Measurements from ENCODE around the gene C11orf91. TPM values are rescaled to one million over a fixed set of nuclear protein-coding genes. Genes with fewer than 3 reads are reported as not detected.
"Not testable (repeated sequence)": the region's sequence is repeated elsewhere in the genome, so short reads cannot be mapped to it uniquely, and the experiment has no call there.

The C11orf91 gene
- polyA plus RNA-seq, 1 donor from 2014 or later = not detected

GRCh38 chr11:33674035-33674814 lies 26.4 kb downstream of the C11orf91 start:
- H3K4me1 Mint-ChIP-seq = no peaks in the 10 kb centered on the region
- no peaks in the 10 kb centered on the region for H3K36me3 Mint-ChIP-seq
- H3K4me3 Mint-ChIP-seq = no peak overlapping the region
- H3K27ac Mint-ChIP-seq = no peak overlapping the region
- peaks cover 3 to 8% (median 4%) of the 10 kb centered on the region in 3 donors for H3K9me3 Mint-ChIP-seq
- H3K27me3 Mint-ChIP-seq = peaks cover 12% of the 10 kb centered on the region

GRCh38 chr11:33672273-33672672 lies 28.4 kb downstream of the C11orf91 start:
- no peak overlapping the region for H3K4me3 Mint-ChIP-seq
- H3K27ac Mint-ChIP-seq = no peak overlapping the region
- H3K36me3 Mint-ChIP-seq = no peaks in the 10 kb centered on the region
- H3K4me1 Mint-ChIP-seq = no peaks in the 10 kb centered on the region
- peaks cover 7% of the 10 kb centered on the region for H3K27me3 Mint-ChIP-seq
- peaks cover 0 to 2% (median 1%) of the 10 kb centered on the region in 3 donors for H3K9me3 Mint-ChIP-seq

DNA sequence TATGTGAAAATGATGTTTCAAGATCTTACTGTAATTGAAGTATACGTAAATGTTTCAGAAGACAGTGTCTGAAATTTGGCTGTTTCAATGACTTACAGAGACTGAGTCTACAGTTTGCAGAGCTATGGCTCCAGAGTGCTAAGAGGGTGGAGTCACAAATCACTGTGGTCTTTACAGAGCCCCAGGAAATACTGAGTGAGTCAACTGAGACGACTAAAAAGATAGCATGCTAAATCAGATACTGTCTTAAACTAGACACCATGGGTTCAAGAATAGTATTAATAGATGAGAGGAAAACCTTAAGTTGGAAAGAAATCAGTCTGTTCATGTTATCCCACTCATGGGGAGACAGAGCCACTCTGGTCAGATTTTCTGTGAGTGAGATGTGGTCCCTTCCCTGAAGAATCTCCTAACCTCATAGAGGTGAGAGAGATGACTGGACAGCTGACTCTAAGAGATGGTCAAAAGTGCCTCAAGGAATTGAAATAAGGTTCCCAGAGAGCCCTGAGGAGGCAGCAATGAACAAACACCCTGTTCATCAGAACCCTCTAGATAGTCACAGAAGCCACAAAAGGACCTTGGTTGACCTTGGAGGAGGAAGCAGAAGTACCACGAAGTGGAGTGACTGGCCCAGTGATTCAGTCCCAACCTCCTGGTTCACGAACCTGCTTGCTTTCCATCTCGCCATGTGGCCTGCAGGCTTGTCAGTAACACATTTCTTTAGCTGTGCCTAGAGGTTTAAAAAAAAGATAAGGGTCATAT lies 30.2 kb downstream of the C11orf91 start:
- Mint-ChIP-seq H3K27ac (no peak overlapping the region), H3K36me3 (no peaks in the 10 kb centered on the region), H3K4me1 (no peaks in the 10 kb centered on the region), H3K9me3 (no peaks in the 10 kb centered on the region), H3K27me3 (peaks cover 5% of the 10 kb centered on the region), H3K4me3 (no peak overlapping the region)

DNA sequence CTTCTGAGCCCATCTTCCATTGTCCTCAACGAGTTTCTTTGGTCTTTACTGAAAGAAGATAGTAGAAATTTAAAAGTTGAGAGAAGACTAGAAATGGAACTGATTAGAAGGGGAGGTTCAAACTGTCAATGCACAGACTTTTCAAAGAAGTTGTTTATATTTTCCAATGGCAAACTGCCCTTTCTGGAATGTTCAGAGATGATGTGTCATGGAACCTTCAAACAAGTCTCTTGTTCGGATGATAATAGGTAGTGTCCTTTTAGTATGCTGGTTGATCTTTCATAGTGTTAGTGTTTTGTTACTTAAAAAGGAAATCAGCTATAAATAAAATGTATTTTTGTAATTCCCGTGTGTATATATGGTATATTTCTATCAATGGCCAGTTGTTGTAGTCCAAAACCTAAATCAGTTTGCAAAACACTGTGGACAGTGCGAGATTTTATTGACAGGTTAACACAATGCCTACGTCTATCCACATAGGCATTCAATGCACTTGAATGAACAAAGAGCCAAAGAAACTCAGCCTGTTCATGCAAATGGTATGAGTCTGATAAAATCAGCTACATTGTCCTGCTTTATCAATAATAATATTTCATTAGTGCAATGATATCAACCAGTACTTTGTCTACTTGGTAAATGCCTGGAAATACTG lies 30.9 kb downstream of the C11orf91 start:
- H3K27ac Mint-ChIP-seq = no peak overlapping the region

GRCh38 chr11:33668951-33669596 lies 31.6 kb downstream of the C11orf91 start:
- Mint-ChIP-seq H3K4me1 (no peaks in the 10 kb centered on the region), H3K36me3 (no peaks in the 10 kb centered on the region), H3K4me3 (no peak overlapping the region), H3K27me3 (peaks cover 5% of the 10 kb centered on the region), H3K27ac (no peak overlapping the region), H3K9me3 (no peaks in the 10 kb centered on the region)

More for the DNA sequence above, 30.9 kb downstream of the C11orf91 start:
- no peaks in the 10 kb centered on the region for H3K9me3 Mint-ChIP-seq
- no peaks in the 10 kb centered on the region for H3K4me1 Mint-ChIP-seq
- no peaks in the 10 kb centered on the region for H3K36me3 Mint-ChIP-seq
- H3K27me3 Mint-ChIP-seq = peaks cover 5% of the 10 kb centered on the region
- H3K4me3 Mint-ChIP-seq = no peak overlapping the region

GRCh38 chr11:33668468-33668825 lies 32.2 kb downstream of the C11orf91 start:
- Mint-ChIP-seq H3K27me3 (peaks cover 5% of the 10 kb centered on the region), H3K4me3 (no peak overlapping the region), H3K36me3 (no peaks in the 10 kb centered on the region), H3K9me3 (no peaks in the 10 kb centered on the region), H3K4me1 (peaks cover 0 to 2% (median 0%) of the 10 kb centered on the region in 3 donors), H3K27ac (no peak overlapping the region)

DNA sequence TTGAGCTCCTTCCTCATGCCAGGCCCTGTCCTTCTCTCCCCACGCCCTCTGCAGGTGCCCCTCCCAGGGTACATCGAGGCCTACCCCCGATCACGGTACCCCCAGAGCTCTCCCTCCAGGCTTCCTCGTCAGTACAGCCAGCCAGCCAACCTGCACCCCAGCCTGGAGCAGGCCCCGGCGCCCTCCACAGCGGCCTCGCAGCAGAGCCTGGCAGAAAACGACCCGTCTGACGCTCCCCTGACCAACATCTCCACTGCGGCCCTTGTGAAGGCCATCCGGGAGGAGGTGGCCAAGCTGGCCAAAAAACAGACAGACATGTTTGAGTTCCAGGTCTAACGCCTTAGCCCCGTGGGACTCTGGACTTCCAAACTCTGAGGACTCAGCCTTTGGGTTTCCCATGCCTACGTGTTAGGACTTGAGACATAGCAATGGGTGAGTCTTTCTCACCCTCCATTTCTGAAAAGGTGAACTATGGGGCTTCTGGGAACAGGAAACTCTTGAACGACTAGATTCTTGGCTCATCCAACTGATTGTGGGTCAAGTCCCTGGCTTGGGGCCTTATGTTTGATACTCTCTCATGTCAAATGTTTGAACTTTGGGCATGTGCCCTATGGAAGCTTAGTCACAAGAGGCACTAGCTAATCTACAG lies 32.7 kb downstream of the C11orf91 start:
- Mint-ChIP-seq H3K9me3 (no peaks in the 10 kb centered on the region), H3K27me3 (peaks cover 5% of the 10 kb centered on the region), H3K27ac (no peak overlapping the region), H3K4me3 (no peak overlapping the region), H3K36me3 (no peaks in the 10 kb centered on the region), H3K4me1 (peaks cover 0 to 2% (median 0%) of the 10 kb centered on the region in 3 donors)

DNA sequence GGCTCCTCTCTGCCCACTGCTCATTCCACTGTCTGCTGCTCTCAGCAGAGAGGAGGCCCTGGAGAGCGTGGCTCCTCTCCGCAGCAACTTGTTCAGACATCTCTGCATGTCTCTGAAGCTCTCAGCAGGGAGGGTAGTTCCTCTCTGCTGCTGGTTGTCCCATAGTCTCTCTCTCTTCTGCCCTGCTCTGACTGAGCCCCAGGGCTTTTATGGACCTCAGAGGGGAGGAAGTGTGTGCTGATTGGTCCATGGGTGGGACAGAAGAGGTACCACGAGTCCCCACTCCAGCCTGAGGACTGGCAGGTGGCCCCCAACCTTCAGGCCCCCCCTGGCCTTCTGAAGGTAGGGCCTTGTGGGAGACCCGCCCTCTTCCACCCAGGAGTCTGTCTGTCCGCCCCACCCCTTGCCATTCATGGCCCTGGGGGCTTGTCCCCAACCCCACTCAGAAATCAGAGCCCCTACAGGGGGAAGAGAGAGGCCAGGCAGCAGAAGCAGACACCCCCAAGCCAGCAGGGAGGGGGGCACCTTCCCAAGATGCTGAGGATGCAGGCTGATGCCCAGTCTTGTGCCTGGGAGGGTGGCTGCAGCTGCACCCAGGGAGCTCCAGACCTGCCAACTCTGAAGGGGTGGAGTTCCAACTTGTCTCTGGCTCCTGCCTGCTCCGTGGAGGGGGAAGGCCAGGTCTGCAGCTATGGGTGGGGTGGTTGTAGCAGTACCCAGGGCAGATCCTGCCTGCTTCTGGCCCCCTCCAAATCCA lies 35.1 kb downstream of the C11orf91 start:
- Mint-ChIP-seq H3K4me3 (no peak overlapping the region), H3K27me3 (no peaks in the 10 kb centered on the region), H3K27ac (peak overlapping the region in 1 of 3 donors; percentile 74), H3K4me1 (peaks cover 0 to 2% (median 0%) of the 10 kb centered on the region in 3 donors), H3K36me3 (no peaks in the 10 kb centered on the region), H3K9me3 (no peaks in the 10 kb centered on the region)

GRCh38 chr11:33664827-33665226 lies 35.8 kb downstream of the C11orf91 start:
- Mint-ChIP-seq H3K9me3 (no peaks in the 10 kb centered on the region), H3K27ac (peak overlapping the region in 1 of 3 donors; percentile 74)

DNA sequence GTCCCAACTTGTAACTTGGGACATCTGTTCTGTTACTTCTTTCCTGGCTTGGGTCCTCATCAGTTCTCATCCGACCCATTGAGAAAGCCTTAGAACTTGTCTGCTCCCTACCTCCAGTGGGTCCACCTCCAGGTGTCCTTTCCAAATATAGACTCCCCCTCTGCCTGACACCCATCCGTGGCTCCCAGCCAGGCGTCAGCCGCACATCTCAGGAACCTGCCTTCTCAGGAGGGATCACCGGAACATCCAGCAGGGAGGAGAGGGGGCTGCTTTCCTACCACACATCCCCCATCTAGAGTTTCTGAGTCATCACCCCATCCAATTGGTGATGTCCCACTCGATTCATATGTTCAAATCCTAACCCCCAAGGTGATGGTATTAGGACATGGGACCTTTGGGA lies 36.5 kb downstream of the C11orf91 start:
- Mint-ChIP-seq H3K27ac (no peak overlapping the region), H3K4me1 (peaks cover 0 to 2% (median 0%) of the 10 kb centered on the region in 3 donors), H3K4me3 (peak overlapping the region in 1 of 4 donors; percentile 30), H3K36me3 (no peaks in the 10 kb centered on the region), H3K27me3 (no peaks in the 10 kb centered on the region), H3K9me3 (no peaks in the 10 kb centered on the region)

More at GRCh38 chr11:33664827-33665226, 35.8 kb downstream of the C11orf91 start:
- no peaks in the 10 kb centered on the region for H3K36me3 Mint-ChIP-seq
- peaks cover 0 to 2% (median 0%) of the 10 kb centered on the region in 3 donors for H3K4me1 Mint-ChIP-seq
- H3K27me3 Mint-ChIP-seq = no peaks in the 10 kb centered on the region
- H3K4me3 Mint-ChIP-seq = no peak overlapping the region

DNA sequence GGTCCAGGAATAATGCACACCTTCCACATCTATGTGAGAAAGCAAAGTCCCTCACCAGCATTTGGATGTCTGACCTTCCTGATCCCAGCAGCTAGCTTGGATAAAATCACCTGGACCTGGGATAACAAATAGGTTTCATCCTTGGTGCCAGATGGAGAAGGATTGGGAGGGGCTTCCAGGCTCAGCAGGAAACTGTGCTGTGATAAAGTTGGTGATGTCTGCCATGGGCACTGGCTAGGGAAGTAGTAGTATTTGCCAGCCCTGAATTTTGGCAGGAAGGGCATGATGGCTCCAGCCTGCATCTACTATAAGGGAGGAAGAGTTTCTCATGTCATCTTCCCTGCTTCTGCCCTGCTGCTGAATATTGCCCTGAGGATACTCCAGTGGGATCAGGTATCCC lies 37.5 kb downstream of the C11orf91 start:
- Mint-ChIP-seq H3K27me3 (no peaks in the 10 kb centered on the region), H3K36me3 (no peaks in the 10 kb centered on the region), H3K4me1 (peaks cover 0 to 2% (median 0%) of the 10 kb centered on the region in 3 donors), H3K4me3 (no peak overlapping the region), H3K27ac (no peak overlapping the region), H3K9me3 (no peaks in the 10 kb centered on the region)

DNA sequence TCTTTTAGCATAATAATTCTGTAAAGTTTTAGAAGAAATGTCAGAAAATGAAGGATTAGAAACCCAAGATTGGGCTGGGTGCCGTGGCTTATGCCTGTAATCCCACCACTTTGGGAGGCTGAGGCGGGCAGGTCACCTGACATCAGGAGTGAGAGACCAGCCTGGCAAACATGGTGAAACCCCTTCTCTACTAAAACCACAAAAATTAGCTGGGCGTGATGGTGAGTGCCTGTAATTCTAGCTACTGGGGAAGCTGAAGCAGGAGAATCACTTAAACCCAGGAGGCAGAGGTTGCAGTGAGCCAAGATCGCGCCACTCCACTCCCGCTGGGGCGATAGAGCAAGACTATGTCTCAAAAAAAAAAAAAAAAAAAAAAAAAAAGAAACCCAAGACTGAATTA lies 39.1 kb downstream of the C11orf91 start:
- H3K27ac Mint-ChIP-seq = peak overlapping the region in 1 of 3 donors; percentile 53
- H3K4me1 Mint-ChIP-seq, H3K9me3 Mint-ChIP-seq, H3K27me3 Mint-ChIP-seq, H3K36me3 Mint-ChIP-seq, H3K4me3 Mint-ChIP-seq: not testable (repeated sequence)

GRCh38 chr11:33660962-33661361 lies 39.7 kb downstream of the C11orf91 start:
- no peaks in the 10 kb centered on the region for H3K9me3 Mint-ChIP-seq
- peaks cover 0 to 2% (median 0%) of the 10 kb centered on the region in 3 donors for H3K4me1 Mint-ChIP-seq
- H3K4me3 Mint-ChIP-seq = no peak overlapping the region
- no peaks in the 10 kb centered on the region for H3K36me3 Mint-ChIP-seq
- H3K27ac Mint-ChIP-seq = peak overlapping the region in 1 of 3 donors; percentile 4
- peaks cover 1% of the 10 kb centered on the region for H3K27me3 Mint-ChIP-seq
